Natural killer cell (primary cell): ENCODE measurements around the gene EQTN. TPM values are rescaled to one million over a fixed set of nuclear protein-coding genes. Genes with fewer than 3 reads are reported as not detected.

Experiments used
- ATAC-seq, 3 donors: fragments of 150-1000 bp in 2 of 3; fragments of 200-7000 bp in 1 of 3; cut with Tn5 transposase; 1 replicate in 1 of 3; 2 replicates in 2 of 3; pipeline ENCODE4 v1.10.0; 2021; ENCODE audit warnings: mild to moderate bottlenecking in 2 of 3, moderate library complexity in 2 of 3
- DNase-seq, 2 donors: peaks; one replicate each; pipeline versions ENCODE4 v3.0.0 to v3.0.0-alpha.2; 2013 to 2021; ENCODE audit warnings: mixed read lengths in 1 of 2
- H3K27ac ChIP-seq: one replicate; pipeline ENCODE4 v1.5.1; 2013; ENCODE audit warnings: mild to moderate bottlenecking, low read length
- H3K27me3 ChIP-seq: one replicate; pipeline ENCODE4 v1.6.1; 2013; ENCODE audit warnings: low read length; ENCODE audit not compliant: control insufficient read depth, insufficient read depth
- H3K36me3 ChIP-seq: one replicate; pipeline ENCODE4 v1.6.1; 2013; ENCODE audit warnings: low read length; ENCODE audit not compliant: control insufficient read depth, insufficient read depth
- H3K4me1 ChIP-seq: one replicate; pipeline ENCODE4 v1.6.1; 2013; ENCODE audit warnings: low read length; ENCODE audit not compliant: control insufficient read depth, insufficient read depth
- H3K4me3 ChIP-seq: one replicate; pipeline ENCODE4 v1.5.1; 2013; ENCODE audit warnings: low read length
- H3K9me3 ChIP-seq: one replicate; pipeline ENCODE4 v1.6.1; 2013; ENCODE audit warnings: low read length; ENCODE audit not compliant: control insufficient read depth, insufficient read depth
- H3K27ac Mint-ChIP-seq, 2 donors: one replicate each; pipeline ENCODE4 v1.8.0; 2022; ENCODE audit warnings: mild to moderate bottlenecking in 2 of 2, mixed read lengths in 2 of 2, moderate library complexity in 1 of 2
- H3K27me3 Mint-ChIP-seq, 2 donors: one replicate each; pipeline ENCODE4 v1.8.0; 2022; ENCODE audit warnings: low read depth in 2 of 2, mixed read lengths in 2 of 2
- H3K36me3 Mint-ChIP-seq: one replicate; pipeline ENCODE4 v1.8.0; 2022; ENCODE audit warnings: mixed read lengths
- H3K4me1 Mint-ChIP-seq, 2 donors: one replicate each; pipeline ENCODE4 v1.8.0; 2022; ENCODE audit warnings: mixed read lengths in 2 of 2
- H3K4me3 Mint-ChIP-seq: one replicate; pipeline ENCODE4 v1.8.0; 2022; ENCODE audit warnings: mild to moderate bottlenecking, moderate library complexity, mixed read lengths
- H3K9me3 Mint-ChIP-seq, 2 donors: one replicate each; pipeline ENCODE4 v1.8.0; 2022; ENCODE audit warnings: mixed read lengths in 2 of 2
- WGBS: methylation state at CpG from one replicate; pipeline ENCODE4 v1.1.7; 2013; ENCODE audit warnings: missing lambda C conversion rate; ENCODE audit not compliant: insufficient coverage; 5-methylcytosine and 5-hydroxymethylcytosine counted together
- intact Hi-C: fragments of 100-400 bp; cut with micrococcal nuclease; formaldehyde crosslinking; loops from one replicate; pipeline ENCODE4 v1.14.2; 2022
- total RNA-seq, 4 donors: library from RNA; stranded (reverse); fragments of 120-200 nt in 1 of 4; gene quantifications; one replicate each; pipeline versions ENCODE4 v1.2.3 to v1.2.4, GENCODE V29; 2013 to 2022
- TF ChIP-seq, protein P1 (sequence below): fragments of 200-600 bp; IDR thresholded peaks from one replicate; pipeline ENCODE4 v1.8.0; 2022; ENCODE audit warnings: antibody characterized with exemption

EQTN gene
- total RNA-seq, 3 donors from 2014 or later (not counting 1 experiment from before 2014, with no cell fraction given): not detected

- Mint-ChIP-seq H3K27me3 (no peaks in the 10 kb centered on the region), H3K36me3 (no peaks in the 10 kb centered on the region)
- intact Hi-C loops: no loop called here
Measured at GRCh38 chr9:27261517-27262211, 35.3 kb downstream of the EQTN start.

DNA sequence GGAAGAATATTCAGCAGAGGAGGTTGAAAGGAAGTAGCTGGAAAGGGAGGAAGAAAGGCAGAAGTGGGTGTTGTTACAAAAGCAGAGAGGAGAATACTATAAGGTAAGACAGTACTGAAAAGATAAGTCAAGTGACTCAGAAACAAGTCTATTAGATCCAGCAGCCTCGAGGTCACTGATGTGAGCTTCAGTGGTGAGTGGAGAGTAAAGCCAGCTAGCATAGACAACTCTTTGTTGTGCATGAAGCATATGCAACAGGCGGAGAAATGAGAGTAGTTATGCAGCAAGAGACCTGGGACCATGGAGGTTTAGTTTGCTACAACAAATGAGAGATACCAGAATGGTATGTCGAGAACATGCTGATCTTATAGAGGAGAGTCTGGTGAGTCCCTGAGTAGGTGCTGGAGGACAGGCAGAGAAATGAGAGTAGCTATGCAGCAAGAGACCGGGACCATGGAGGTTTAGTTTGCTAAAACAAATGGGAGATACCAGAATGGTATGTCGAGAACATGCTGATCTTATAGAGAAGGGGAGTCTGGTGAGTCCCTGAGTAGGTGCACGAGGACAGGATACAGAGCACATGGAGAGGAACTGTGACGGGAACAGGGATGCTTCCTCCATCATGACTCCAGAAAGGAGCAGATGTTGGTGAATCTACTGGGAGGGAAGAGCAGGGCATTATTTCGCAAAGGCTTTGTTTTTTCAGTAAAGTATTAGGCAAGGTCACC lies 36.0 kb downstream of the EQTN start:
- Histone ChIP-seq H3K4me1 (no peaks in the 10 kb centered on the region), H3K27me3 (no peaks in the 10 kb centered on the region), H3K27ac (no peak overlapping the region), H3K9me3 (no peaks in the 10 kb centered on the region), H3K4me3 (no peak overlapping the region), H3K36me3 (no peaks in the 10 kb centered on the region)
- WGBS: 84% methylated on average over 8 of the region's 8 CpGs
- H3K36me3 Mint-ChIP-seq: no peaks in the 10 kb centered on the region
- ATAC-seq (no peak), DNase-seq (no peak)
- H3K9me3 Mint-ChIP-seq: no peaks in the 10 kb centered on the region
- H3K4me1 Mint-ChIP-seq: no peaks in the 10 kb centered on the region
- intact Hi-C loops: no loop called here
- no peak overlapping the region for H3K27ac Mint-ChIP-seq
- TF ChIP-seq, protein P1, sequence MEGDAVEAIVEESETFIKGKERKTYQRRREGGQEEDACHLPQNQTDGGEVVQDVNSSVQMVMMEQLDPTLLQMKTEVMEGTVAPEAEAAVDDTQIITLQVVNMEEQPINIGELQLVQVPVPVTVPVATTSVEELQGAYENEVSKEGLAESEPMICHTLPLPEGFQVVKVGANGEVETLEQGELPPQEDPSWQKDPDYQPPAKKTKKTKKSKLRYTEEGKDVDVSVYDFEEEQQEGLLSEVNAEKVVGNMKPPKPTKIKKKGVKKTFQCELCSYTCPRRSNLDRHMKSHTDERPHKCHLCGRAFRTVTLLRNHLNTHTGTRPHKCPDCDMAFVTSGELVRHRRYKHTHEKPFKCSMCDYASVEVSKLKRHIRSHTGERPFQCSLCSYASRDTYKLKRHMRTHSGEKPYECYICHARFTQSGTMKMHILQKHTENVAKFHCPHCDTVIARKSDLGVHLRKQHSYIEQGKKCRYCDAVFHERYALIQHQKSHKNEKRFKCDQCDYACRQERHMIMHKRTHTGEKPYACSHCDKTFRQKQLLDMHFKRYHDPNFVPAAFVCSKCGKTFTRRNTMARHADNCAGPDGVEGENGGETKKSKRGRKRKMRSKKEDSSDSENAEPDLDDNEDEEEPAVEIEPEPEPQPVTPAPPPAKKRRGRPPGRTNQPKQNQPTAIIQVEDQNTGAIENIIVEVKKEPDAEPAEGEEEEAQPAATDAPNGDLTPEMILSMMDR: no peak
- H3K4me3 Mint-ChIP-seq: no peak overlapping the region
- H3K27me3 Mint-ChIP-seq: no peaks in the 10 kb centered on the region

More at GRCh38 chr9:27261517-27262211, 35.3 kb downstream of the EQTN start:
- Histone ChIP-seq H3K4me3 (no peak overlapping the region), H3K36me3 (no peaks in the 10 kb centered on the region), H3K4me1 (no peaks in the 10 kb centered on the region), H3K9me3 (no peaks in the 10 kb centered on the region), H3K27ac (no peak overlapping the region), H3K27me3 (no peaks in the 10 kb centered on the region)
- no peak overlapping the region for H3K4me3 Mint-ChIP-seq
- 81% methylated on average over 4 of the region's 4 CpGs for WGBS
- no peaks in the 10 kb centered on the region for H3K9me3 Mint-ChIP-seq
- DNase-seq (no peak), ATAC-seq (no peak)
- H3K4me1 Mint-ChIP-seq: no peaks in the 10 kb centered on the region
- TF ChIP-seq, protein P1: no peak
- H3K27ac Mint-ChIP-seq: no peak overlapping the region

DNA sequence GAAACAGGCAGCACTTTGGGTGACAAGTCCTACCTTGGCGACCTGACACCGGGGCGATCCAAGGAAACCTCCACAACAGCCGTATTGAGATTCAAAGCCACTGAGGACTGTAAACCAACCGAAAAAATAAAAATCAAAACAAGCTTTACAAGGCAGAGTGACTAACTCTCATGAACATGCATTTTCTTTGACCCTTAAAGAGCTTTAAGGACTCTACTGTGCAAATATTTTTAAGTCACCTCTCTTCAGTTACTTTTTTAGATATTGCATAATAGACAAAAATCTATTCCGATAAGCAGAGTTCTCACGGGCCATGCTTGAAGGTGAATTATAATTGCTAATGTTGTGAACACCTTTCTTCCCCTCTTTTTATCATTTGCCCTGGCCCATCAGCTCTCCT lies 38.3 kb downstream of the EQTN start:
- WGBS: 87% methylated on average over 5 of the region's 7 CpGs
- peaks cover 3% of the 10 kb centered on the region in 2 donors for H3K9me3 Mint-ChIP-seq
- no peaks in the 10 kb centered on the region for H3K4me1 Mint-ChIP-seq
- no peaks in the 10 kb centered on the region for H3K9me3 ChIP-seq
- no peaks in the 10 kb centered on the region for H3K4me1 ChIP-seq
- DNase-seq (no peak), ATAC-seq (no peak)
- H3K27me3 Mint-ChIP-seq: no peaks in the 10 kb centered on the region
- H3K36me3 ChIP-seq: no peaks in the 10 kb centered on the region
- H3K27ac ChIP-seq: no peak overlapping the region
- H3K36me3 Mint-ChIP-seq: no peaks in the 10 kb centered on the region
- intact Hi-C loops: no loop called here
- TF ChIP-seq, protein P1: no peak
- H3K27ac Mint-ChIP-seq: no peak overlapping the region
- no peaks in the 10 kb centered on the region for H3K27me3 ChIP-seq
- no peak overlapping the region for H3K4me3 Mint-ChIP-seq
- H3K4me3 ChIP-seq: no peak overlapping the region
